ENCODE data around the gene CD59.
"Not testable (repeated sequence)": the region's sequence is repeated elsewhere in the genome, so short reads cannot be mapped to it uniquely, and the experiment has no call there.

CD59 gene

DNA sequence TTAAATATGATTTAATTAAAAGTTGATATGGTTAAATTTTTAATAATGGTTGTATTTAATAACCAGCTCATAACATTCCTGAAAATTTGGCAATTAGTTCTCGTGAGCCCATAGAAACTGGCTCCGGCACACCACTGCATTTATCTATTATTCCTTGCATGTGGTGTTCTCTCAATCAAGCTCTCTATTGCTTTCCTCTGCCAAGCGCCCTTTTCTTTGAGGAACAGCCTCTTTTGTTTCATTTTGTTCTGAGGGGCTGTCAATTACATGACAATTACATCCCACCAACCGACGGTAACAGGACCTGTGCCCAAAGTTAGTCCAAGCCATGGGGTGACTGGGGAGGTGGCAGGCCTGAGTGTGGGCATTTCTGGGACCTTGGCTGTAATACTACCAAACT is 43.7 kb downstream of the CD59 start:
- DNase-seq (ENCODE audit: low read depth), result no peak

DNA sequence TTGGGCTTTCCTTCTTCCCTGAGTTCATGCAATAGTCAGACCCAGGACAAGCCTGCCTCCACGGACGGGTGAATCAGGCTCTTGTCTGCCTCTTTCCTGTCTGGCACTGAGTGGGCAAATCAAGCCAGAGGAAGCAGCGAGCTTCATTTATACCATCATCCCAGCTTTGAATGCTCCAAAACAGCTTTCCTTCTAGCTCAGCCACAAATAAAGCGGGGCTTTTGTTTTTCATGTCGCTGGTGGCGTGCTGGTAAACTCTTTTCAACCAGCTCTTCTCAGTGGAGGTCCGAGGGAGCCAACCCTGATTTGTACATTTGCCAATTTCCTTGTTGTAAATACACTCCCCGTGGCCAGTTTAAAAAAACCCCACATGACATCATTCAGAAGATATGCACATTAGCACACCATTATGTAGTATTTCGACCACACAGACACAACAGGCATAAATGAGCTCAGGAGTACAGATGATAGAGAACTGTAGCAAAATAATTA is 44.2 kb downstream of the CD59 start:
- no peak for DNase-seq (ENCODE audit: low read depth)

DNA sequence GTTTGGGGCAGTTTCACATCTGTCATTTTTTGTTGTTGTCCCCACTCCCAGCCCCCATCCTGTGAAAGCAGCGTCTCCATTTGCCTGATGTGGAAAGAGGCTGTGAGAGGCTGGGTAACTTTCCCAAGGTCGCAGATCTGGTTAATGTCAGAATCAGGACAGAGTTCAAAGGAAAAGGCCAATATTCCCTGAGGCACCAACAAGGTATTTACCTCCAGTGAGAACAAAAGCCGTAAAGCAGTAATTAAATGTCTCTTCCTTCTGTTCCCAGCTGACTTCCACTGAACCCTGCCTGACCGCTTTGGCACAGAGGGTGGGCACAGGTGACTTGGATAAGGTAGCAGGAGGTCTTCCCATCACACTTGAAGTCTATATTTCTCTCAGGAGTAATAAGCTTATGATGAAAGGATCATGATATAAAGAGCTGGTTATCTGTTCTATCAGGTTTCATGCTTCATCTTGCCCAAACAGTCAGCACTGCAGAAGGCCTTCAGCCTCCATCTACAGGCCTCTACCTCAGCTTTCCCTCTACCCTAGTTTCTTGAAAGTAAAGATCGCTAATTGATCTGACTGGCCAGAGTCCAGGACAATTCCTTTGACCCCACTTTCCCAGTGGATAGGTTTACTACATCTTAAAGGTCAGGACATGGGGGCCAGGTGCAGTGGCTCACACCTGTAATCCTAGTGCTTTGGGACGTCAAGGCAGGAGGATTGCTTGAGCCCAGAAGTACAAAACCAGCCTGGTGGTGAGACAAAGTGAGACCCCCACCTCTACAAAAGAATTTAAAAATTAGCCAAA is 45.0 kb downstream of the CD59 start:
- no peak for DNase-seq (ENCODE audit: low read depth)

DNA sequence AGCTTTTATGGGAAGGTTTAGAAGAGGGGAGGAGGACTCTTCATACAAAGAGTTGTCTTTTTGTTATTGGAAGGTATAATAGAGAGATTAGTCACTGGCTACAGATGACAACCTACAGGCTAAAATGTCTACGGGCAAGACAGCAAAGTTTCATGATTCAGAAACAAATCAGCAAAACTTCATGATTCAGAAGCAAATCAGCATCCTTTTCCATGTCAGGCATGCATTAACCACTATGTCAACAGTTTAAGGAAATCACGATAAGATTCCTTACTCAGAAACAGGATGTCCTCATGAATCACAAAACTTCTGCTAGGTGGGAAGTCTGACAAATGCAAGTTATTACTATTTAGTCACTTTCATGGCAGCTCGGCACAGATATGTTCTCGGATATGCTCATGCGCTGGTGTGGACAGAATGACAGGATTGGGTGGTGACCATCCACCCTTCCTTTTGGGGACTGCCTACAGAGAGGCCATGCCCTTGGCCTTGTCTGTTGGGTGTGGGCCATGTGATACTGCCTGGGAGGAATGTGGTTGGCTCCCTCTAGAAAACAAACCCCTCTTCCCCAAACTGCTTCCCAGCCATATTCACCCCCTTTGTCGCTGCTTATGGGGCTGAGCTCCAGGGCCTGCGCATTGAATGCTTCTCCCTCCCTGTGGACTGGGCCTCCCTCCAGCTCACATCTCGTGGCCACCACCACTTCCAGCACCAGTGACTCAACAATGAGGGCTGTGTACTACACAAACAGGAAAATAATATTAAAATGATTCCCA is 45.7 kb downstream of the CD59 start:
- no peak for DNase-seq (ENCODE audit: low read depth)

DNA sequence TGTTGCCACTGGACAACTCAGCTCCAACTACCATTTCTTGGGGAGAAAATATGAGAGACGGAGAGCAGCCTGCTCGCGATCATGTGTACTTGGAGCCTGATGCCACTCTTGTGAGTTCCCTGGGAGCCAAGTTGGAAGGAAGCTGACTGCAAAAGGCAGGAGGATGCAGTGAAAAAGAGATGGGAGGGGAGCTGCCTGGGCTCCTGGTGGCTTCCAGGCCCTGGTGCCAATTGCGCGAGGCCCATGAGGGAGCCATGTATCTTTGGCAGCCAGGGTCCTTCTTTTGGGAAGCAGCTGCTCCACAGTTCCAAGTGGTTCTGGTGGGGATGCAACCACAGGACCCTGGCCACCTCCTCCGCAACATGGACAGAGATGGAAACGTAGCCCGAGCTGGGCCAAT is 46.7 kb downstream of the CD59 start:
- no peak for DNase-seq (ENCODE audit: low read depth)

DNA sequence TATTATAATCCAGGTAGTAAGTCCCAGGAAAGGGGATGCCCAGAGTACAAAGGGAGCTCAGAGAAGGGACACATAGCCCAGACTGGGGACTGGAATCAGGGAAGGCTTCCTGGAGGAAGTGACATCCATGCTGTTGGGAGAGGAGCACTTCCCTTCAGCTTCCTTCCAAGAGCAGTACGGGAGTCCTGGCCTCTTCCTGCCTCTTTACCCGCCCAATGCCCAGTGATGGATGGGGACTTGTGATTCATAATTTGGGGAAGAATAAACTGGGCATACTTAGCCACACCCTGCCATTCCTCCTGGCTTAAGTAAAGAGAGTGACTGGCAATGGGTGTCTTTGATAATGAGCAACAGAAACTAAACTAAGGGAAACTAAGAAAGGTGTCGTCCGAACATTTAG is 47.1 kb downstream of the CD59 start:
- no peak for DNase-seq (ENCODE audit: low read depth)

DNA sequence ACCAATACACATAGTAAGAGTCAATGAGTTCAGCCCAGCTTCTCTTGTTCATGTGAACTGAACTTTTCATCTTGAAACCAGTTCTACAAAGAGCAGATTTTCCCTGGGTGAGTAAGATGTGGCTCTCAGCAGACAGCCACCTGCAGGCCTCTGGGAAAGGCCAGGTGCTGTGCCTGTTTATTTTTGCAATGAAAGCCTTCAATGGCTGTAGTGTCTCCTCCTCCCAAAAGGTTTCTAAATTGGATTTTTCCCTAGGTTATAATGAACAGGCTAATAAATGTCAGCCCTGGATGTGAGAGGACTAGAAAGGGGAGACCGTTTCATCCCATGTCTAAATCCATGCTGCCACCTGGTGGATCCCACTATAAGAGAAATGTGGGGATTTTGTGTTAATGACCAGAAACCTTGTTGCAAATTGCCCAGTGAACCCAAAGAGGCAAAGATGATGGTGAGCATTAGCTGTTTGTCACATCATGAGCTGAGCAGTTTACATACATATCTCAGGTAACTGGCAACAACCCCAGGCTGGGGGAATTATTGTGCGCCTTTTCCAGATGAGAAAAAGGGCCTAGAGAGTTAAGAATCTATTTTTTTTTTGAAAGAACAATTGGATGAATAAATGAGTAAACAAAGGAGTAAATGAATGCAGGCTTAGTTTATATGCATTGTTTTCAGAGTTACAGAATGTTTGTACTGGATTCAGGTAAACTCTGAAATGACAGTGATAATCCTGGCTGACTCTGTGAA is 48.3 kb downstream of the CD59 start:
- DNase-seq (ENCODE audit: low read depth), result no peak

DNA sequence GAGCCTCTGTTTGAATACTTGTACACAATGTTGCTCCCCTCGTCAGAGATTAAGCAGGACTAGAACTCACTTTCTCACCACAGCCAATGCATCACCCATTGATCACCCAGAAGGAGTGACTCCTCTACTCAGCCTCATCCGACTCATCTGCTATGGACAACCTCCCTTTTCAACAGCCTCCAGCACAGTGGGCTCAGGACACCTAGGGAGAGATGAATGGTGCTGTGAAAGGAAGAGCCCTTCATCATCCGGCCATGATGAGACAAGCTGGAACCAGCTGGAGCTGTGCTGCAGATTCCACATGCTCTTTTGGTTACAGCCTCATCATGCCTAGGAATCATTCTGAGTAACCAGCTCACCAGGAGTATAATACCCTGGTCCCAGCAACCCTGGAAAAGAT is 51.1 kb downstream of the CD59 start:
- no peak for DNase-seq (ENCODE audit: low read depth)

DNA sequence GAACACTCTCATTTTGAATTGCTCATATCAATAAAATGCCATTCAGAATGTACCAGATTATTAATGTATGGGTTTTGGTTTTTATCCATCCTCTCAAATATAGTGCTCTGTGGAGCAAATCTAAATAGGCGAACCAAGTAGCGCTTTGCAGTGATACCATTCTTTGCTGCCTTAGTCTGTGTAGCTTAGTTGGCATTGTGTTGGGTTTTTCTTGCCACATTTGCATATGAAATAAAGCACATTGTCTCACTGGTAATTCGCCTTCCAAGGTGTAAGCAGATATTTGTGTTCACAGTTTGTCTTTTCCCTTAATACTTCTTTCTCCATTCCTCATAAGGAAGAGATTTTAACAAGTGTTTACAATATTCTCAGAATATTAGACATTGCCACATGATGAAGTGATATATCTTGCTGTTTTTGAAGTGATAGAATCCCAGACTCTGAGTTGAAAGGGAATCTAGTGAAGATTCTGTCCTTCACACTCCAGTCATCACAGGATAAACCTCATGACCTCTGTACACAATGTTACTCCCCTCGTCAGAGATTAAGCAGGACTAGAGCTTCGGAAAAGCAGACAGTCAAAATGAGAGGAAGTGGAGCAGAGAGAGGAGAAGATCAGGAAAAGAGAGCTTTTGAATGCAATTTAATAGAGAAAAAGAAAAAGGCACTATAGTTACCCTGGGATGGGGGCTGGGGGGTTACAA is 52.1 kb downstream of the CD59 start:
- no peak for DNase-seq (ENCODE audit: low read depth)

DNA sequence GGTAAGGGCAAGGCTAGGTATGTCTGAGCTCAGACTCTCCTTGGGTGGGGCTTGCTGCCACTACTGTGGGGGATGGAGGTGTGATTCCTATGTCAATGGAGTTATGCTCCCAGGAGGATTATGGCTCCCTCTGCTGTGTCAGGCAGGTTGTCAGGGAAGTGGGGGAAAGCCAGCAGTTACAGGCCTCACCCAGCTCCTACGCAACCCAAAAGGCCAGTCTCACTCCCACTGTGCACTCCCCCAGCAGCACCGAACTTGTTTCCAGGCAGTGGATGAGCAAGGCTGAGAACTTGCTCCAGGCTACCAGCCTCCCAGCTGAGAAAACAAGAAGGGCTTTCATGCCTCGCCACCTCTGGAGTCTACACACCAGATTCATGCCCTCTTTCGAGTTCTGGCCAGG is 53.8 kb downstream of the CD59 start:
- DNase-seq (ENCODE audit: low read depth), result no peak

DNA sequence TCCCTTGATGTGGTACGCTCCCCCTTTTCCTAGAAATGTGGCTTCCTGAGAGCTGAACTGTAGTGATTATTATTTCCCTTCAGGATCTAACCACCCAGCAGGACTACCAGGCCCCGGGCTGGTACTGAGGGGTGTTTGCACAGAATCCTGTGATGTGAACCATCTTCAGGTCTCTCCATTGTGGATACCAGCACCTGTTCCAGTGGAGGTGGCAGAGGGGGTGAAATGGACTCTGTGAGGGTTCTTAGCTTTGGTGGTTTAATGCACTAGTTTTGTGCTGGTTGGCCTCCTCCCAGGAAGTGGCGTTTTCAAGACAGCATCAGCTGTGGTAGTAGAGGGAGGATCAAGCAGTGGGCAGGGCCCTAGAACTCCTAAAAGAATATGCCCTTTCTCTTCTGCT is 54.2 kb downstream of the CD59 start:
- DNase-seq (ENCODE audit: low read depth), result no peak

DNA sequence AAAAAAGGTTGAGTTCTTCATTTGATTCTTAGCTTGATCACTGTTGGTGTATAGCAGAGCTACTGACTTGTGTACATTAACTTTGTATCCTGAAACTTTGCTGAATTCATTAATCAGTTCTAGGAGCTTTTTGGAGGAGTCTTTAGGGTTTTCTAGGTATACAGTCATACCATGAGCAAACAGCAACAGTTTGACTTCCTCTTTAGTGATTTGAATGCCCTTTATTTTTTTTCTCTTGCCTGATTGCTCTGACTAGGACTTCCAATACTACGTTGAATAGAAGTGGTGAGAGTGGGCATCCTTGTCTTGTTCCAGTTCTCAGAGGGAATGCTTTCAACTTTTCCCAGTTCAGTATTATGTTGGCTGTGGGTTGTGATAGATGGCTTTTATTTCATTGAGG is 57.6 kb downstream of the CD59 start:
- not testable (repeated sequence) for DNase-seq (ENCODE audit: low read depth)

DNA sequence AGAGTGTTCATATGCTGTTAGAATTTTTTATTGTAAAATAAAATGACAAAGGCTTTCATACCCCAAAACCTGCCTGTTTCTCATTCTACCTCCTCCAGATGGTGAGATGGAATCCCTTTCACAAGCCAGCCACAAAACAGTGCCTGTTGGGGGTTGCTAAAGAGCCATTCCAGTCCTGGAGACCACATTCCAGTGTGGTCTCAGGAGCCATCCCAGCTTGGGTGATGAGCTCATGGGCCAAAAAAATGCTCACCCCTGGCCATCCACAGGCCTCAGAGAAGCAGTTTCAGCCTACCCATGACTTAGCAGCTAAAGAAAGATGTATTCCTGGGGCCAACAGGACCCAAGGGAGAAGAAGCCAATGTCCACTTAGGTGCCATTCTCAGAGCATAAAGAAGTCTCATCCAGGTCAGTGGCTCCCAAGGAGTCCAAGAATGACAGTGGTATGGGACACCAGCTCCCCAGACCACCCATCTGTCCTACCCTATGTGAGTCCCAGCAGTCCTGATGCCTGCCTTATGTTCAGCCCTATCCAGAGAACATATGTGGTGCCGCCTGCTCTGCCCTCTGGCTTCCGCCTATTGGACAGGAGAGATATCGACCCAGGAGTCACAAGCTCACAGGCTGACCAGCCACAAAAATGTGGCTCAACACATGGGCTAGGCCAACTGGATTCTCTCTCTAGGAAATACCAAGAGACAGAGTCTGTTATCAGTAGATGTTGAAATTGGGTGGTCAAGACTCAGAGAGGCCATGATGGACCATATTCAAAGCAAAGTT is 62.0 kb downstream of the CD59 start:
- DNase-seq (ENCODE audit: low read depth), result no peak

DNA sequence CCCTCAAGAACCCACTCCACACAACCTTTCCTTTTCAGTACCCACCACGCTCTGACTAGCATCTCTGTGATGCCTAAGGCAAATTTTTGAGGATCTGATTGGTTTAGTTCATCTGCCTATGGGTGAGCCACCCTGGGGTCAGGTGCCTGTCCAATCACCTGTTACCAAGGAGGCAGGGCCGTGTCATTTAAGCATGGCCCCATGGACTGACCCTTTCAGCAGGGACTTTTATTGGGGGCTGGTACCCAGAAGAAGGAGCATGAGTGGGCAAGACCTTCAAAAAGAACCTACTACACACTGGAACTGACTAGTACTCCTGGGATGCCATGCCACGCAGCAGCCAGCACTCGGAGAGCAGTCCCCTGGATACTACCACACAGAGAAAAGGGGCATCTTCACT is 64.0 kb downstream of the CD59 start:
- no peak for DNase-seq (ENCODE audit: low read depth)

DNA sequence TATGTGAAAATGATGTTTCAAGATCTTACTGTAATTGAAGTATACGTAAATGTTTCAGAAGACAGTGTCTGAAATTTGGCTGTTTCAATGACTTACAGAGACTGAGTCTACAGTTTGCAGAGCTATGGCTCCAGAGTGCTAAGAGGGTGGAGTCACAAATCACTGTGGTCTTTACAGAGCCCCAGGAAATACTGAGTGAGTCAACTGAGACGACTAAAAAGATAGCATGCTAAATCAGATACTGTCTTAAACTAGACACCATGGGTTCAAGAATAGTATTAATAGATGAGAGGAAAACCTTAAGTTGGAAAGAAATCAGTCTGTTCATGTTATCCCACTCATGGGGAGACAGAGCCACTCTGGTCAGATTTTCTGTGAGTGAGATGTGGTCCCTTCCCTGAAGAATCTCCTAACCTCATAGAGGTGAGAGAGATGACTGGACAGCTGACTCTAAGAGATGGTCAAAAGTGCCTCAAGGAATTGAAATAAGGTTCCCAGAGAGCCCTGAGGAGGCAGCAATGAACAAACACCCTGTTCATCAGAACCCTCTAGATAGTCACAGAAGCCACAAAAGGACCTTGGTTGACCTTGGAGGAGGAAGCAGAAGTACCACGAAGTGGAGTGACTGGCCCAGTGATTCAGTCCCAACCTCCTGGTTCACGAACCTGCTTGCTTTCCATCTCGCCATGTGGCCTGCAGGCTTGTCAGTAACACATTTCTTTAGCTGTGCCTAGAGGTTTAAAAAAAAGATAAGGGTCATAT is 65.8 kb downstream of the CD59 start:
- DNase-seq (ENCODE audit: low read depth), result no peak

DNA sequence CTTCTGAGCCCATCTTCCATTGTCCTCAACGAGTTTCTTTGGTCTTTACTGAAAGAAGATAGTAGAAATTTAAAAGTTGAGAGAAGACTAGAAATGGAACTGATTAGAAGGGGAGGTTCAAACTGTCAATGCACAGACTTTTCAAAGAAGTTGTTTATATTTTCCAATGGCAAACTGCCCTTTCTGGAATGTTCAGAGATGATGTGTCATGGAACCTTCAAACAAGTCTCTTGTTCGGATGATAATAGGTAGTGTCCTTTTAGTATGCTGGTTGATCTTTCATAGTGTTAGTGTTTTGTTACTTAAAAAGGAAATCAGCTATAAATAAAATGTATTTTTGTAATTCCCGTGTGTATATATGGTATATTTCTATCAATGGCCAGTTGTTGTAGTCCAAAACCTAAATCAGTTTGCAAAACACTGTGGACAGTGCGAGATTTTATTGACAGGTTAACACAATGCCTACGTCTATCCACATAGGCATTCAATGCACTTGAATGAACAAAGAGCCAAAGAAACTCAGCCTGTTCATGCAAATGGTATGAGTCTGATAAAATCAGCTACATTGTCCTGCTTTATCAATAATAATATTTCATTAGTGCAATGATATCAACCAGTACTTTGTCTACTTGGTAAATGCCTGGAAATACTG is 66.5 kb downstream of the CD59 start:
- DNase-seq (ENCODE audit: low read depth), result no peak

DNA sequence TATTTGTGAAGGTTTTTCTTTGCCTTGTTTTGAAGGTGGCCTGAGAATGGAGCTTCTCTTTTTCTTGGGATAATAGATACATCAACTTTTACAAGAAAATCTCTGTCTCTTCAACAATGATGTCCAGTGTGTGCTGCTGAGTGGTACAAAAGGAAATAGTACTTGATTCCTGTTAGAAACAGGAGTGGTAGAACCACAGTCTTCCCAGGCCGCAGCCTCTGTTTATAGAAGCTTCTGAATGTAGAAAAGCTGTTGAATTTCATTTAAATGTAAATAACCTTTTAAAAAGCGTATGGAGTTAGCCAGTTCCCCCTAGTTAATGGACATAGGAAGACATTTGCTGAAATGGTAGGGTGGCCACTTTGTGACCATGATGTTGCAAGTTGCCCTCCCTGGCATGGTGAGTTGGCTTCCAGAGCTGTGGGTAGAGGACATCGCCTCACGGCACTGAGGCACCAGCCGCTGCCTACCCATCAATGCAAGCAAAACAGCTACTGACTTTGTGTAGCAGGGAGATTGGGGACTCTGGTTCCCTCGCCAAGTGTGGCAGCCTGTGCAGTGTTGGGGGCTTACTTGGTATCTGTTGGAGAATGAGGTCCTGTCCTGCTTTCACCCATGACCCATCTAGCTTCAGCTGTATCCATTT is 67.1 kb downstream of the CD59 start:
- no peak for DNase-seq (ENCODE audit: low read depth)

DNA sequence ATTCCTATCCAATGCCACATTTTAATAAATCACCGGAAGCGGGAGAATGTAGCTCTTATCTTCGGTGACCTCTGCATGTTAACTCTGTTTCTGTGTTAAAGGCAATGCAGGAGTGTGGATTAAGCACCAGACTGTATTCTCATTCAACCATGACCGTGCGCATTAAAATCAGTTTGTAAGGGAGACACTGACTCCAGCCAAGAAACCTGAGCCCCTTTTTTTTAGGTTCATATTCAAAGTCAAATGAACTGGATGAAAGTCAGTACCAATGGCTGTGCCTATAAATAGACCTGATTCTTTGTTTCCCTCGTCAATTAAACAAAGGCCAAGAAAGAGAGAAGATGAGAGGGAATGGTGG is 67.8 kb downstream of the CD59 start:
- DNase-seq (ENCODE audit: low read depth), result no peak

DNA sequence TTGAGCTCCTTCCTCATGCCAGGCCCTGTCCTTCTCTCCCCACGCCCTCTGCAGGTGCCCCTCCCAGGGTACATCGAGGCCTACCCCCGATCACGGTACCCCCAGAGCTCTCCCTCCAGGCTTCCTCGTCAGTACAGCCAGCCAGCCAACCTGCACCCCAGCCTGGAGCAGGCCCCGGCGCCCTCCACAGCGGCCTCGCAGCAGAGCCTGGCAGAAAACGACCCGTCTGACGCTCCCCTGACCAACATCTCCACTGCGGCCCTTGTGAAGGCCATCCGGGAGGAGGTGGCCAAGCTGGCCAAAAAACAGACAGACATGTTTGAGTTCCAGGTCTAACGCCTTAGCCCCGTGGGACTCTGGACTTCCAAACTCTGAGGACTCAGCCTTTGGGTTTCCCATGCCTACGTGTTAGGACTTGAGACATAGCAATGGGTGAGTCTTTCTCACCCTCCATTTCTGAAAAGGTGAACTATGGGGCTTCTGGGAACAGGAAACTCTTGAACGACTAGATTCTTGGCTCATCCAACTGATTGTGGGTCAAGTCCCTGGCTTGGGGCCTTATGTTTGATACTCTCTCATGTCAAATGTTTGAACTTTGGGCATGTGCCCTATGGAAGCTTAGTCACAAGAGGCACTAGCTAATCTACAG is 68.3 kb downstream of the CD59 start:
- DNase-seq (ENCODE audit: low read depth), result no peak
